ENCODE measurements around the gene NEURL1.
"Not testable (repeated sequence)": the region's sequence is repeated elsewhere in the genome, so short reads cannot be mapped to it uniquely, and the experiment has no call there.

Gene NEURL1

GRCh38 chr10:103632247-103632642 lies 138.7 kb downstream of the NEURL1 start:
- Histone ChIP-seq H2BK12ac (ENCODE audit: low read length) (no peak overlapping the region), H3K79me2 (ENCODE audit: control insufficient read depth, insufficient read depth, low read length, poor library complexity) (no peaks in the 10 kb centered on the region), H3K23ac (ENCODE audit: low read length) (no peak overlapping the region), H3K9ac (ENCODE audit: low read length) (no peak overlapping the region), H4K12ac (ENCODE audit: low read depth, low read length) (no peak overlapping the region), H3K9me3 (ENCODE audit: insufficient read depth, low read depth, low read length) (no peaks in the 10 kb centered on the region), H3K4me2 (ENCODE audit: low read length) (no peak overlapping the region), H4K8ac (ENCODE audit: low read depth, low read length) (no peak overlapping the region), H2AK5ac (ENCODE audit: low read length) (no peak overlapping the region), H3K4me3 (ENCODE audit: low read depth, low read length) (no peak overlapping the region), H2BK120ac (ENCODE audit: insufficient read depth, low read length, poor library complexity) (no peak overlapping the region), H2AFZ (ENCODE audit: insufficient read depth, low read length, poor library complexity) (no peak overlapping the region), H4K91ac (ENCODE audit: low read depth, low read length) (no peak overlapping the region), H3K4me1 (ENCODE audit: control insufficient read depth in 1 of 2, insufficient read depth in 2 of 2, low read length in 2 of 2) (no peaks in the 10 kb centered on the region), H3K36me3 (ENCODE audit: control insufficient read depth in 1 of 2, insufficient read depth in 2 of 2, low read length in 2 of 2) (peaks cover 6 to 7% of the 10 kb centered on the region in 2 experiments), H3K18ac (ENCODE audit: low read length) (no peak overlapping the region), H3K79me1 (ENCODE audit: low read length) (no peaks in the 10 kb centered on the region), H3K27me3 (ENCODE audit: insufficient read depth, low read length) (no peaks in the 10 kb centered on the region), H3K27ac (ENCODE audit: low read depth, low read length) (no peak overlapping the region), H2BK5ac (ENCODE audit: low read depth, low read length, poor library complexity) (no peak overlapping the region), H3K14ac (ENCODE audit: low read length) (no peak overlapping the region), H3K4ac (ENCODE audit: low read depth, low read length) (no peak overlapping the region)
- no CpG with 5 or more reads among the region's 7 CpGs for WGBS (ENCODE audit: extremely low coverage, insufficient coverage, insufficient read length)
- DNase-seq: no peak

- H3K18ac ChIP-seq (ENCODE audit: low read length); H2BK120ac ChIP-seq (ENCODE audit: insufficient read depth, low read length, poor library complexity); H3K23ac ChIP-seq (ENCODE audit: low read length); H3K4ac ChIP-seq (ENCODE audit: low read depth, low read length); H3K4me3 ChIP-seq (ENCODE audit: low read depth, low read length); H4K8ac ChIP-seq (ENCODE audit: low read depth, low read length); DNase-seq; H3K9ac ChIP-seq (ENCODE audit: low read length); H4K12ac ChIP-seq (ENCODE audit: low read depth, low read length); H3K79me1 ChIP-seq (ENCODE audit: low read length); H3K36me3 ChIP-seq (ENCODE audit: control insufficient read depth in 1 of 2, insufficient read depth in 2 of 2, low read length in 2 of 2); H2BK12ac ChIP-seq (ENCODE audit: low read length); H2AK5ac ChIP-seq (ENCODE audit: low read length); H3K14ac ChIP-seq (ENCODE audit: low read length); H2AFZ ChIP-seq (ENCODE audit: insufficient read depth, low read length, poor library complexity); H3K27me3 ChIP-seq (ENCODE audit: insufficient read depth, low read length); H3K27ac ChIP-seq (ENCODE audit: low read depth, low read length); H3K79me2 ChIP-seq (ENCODE audit: control insufficient read depth, insufficient read depth, low read length, poor library complexity); H2BK5ac ChIP-seq (ENCODE audit: low read depth, low read length, poor library complexity); H4K91ac ChIP-seq (ENCODE audit: low read depth, low read length); H3K4me2 ChIP-seq (ENCODE audit: low read length); H3K9me3 ChIP-seq (ENCODE audit: insufficient read depth, low read depth, low read length); H3K4me1 ChIP-seq (ENCODE audit: control insufficient read depth in 1 of 2, insufficient read depth in 2 of 2, low read length in 2 of 2): not testable (repeated sequence)
- WGBS (ENCODE audit: extremely low coverage, insufficient coverage, insufficient read length): no CpG with 5 or more reads among the region's 6 CpGs
Observed at GRCh38 chr10:103632871-103633270, 139.4 kb downstream of the NEURL1 start.

GRCh38 chr10:103633846-103634245 lies 140.3 kb downstream of the NEURL1 start:
- Histone ChIP-seq H3K23ac (ENCODE audit: low read length) (no peak overlapping the region), H4K91ac (ENCODE audit: low read depth, low read length) (no peak overlapping the region), H3K4me3 (ENCODE audit: low read depth, low read length) (no peak overlapping the region), H3K79me1 (ENCODE audit: low read length) (no peaks in the 10 kb centered on the region), H3K4me2 (ENCODE audit: low read length) (no peak overlapping the region), H3K4me1 (ENCODE audit: control insufficient read depth in 1 of 2, insufficient read depth in 2 of 2, low read length in 2 of 2) (peaks cover 0 to 5% of the 10 kb centered on the region in 2 experiments), H3K36me3 (ENCODE audit: control insufficient read depth in 1 of 2, insufficient read depth in 2 of 2, low read length in 2 of 2) (peaks cover 2 to 3% of the 10 kb centered on the region in 2 experiments), H2BK5ac (ENCODE audit: low read depth, low read length, poor library complexity) (no peak overlapping the region), H3K9ac (ENCODE audit: low read length) (no peak overlapping the region), H3K27me3 (ENCODE audit: insufficient read depth, low read length) (no peaks in the 10 kb centered on the region), H3K14ac (ENCODE audit: low read length) (no peak overlapping the region), H2BK12ac (ENCODE audit: low read length) (no peak overlapping the region), H3K18ac (ENCODE audit: low read length) (no peak overlapping the region), H4K8ac (ENCODE audit: low read depth, low read length) (no peak overlapping the region), H3K9me3 (ENCODE audit: insufficient read depth, low read depth, low read length) (no peaks in the 10 kb centered on the region), H2AFZ (ENCODE audit: insufficient read depth, low read length, poor library complexity) (no peak overlapping the region), H2BK120ac (ENCODE audit: insufficient read depth, low read length, poor library complexity) (no peak overlapping the region), H3K27ac (ENCODE audit: low read depth, low read length) (no peak overlapping the region), H3K4ac (ENCODE audit: low read depth, low read length) (no peak overlapping the region), H3K79me2 (ENCODE audit: control insufficient read depth, insufficient read depth, low read length, poor library complexity) (no peaks in the 10 kb centered on the region), H2AK5ac (ENCODE audit: low read length) (no peak overlapping the region), H4K12ac (ENCODE audit: low read depth, low read length) (no peak overlapping the region)
- no peak for DNase-seq
- no CpG with 5 or more reads among the region's 7 CpGs for WGBS (ENCODE audit: extremely low coverage, insufficient coverage, insufficient read length)

- H2BK5ac ChIP-seq (ENCODE audit: low read depth, low read length, poor library complexity): no peak overlapping the region
- WGBS (ENCODE audit: extremely low coverage, insufficient coverage, insufficient read length): no CpG with 5 or more reads among the region's 5 CpGs
- DNase-seq: no peak
- H4K91ac ChIP-seq (ENCODE audit: low read depth, low read length): no peak overlapping the region
- no peaks in the 10 kb centered on the region for H3K27me3 ChIP-seq (ENCODE audit: insufficient read depth, low read length)
- no peaks in the 10 kb centered on the region for H3K9me3 ChIP-seq (ENCODE audit: insufficient read depth, low read depth, low read length)
- no peak overlapping the region for H2BK120ac ChIP-seq (ENCODE audit: insufficient read depth, low read length, poor library complexity)
- peaks cover 0 to 3% of the 10 kb centered on the region in 2 experiments for H3K36me3 ChIP-seq (ENCODE audit: control insufficient read depth in 1 of 2, insufficient read depth in 2 of 2, low read length in 2 of 2)
- H3K9ac ChIP-seq (ENCODE audit: low read length): no peak overlapping the region
- H2AK5ac ChIP-seq (ENCODE audit: low read length): no peak overlapping the region
- H4K12ac ChIP-seq (ENCODE audit: low read depth, low read length): no peak overlapping the region
- no peak overlapping the region for H4K8ac ChIP-seq (ENCODE audit: low read depth, low read length)
- no peak overlapping the region for H3K18ac ChIP-seq (ENCODE audit: low read length)
- no peak overlapping the region for H3K4me2 ChIP-seq (ENCODE audit: low read length)
- H3K27ac ChIP-seq (ENCODE audit: low read depth, low read length): no peak overlapping the region
- no peak overlapping the region for H2BK12ac ChIP-seq (ENCODE audit: low read length)
- H3K23ac ChIP-seq (ENCODE audit: low read length): no peak overlapping the region
- H2AFZ ChIP-seq (ENCODE audit: insufficient read depth, low read length, poor library complexity): no peak overlapping the region
- H3K4me1 ChIP-seq (ENCODE audit: control insufficient read depth in 1 of 2, insufficient read depth in 2 of 2, low read length in 2 of 2): peaks cover 0 to 5% of the 10 kb centered on the region in 2 experiments
- H3K79me1 ChIP-seq (ENCODE audit: low read length): no peaks in the 10 kb centered on the region
- H3K4me3 ChIP-seq (ENCODE audit: low read depth, low read length): no peak overlapping the region
- H3K79me2 ChIP-seq (ENCODE audit: control insufficient read depth, insufficient read depth, low read length, poor library complexity): no peaks in the 10 kb centered on the region
- no peak overlapping the region for H3K4ac ChIP-seq (ENCODE audit: low read depth, low read length)
- no peak overlapping the region for H3K14ac ChIP-seq (ENCODE audit: low read length)
Observed at GRCh38 chr10:103635580-103635979, 142.1 kb downstream of the NEURL1 start.

Measured in trophoblast cell (in vitro differentiated cells and primary cell).